CD4-positive, alpha-beta T cell treated with Interleukin-21 for 1 hour (primary cell): ENCODE results near the gene GPRC5D.

Source experiments
- DNase-seq: peaks from one replicate; pipeline ENCODE4 v3.0.0-alpha.2; 2020

GPRC5D gene

DNA sequence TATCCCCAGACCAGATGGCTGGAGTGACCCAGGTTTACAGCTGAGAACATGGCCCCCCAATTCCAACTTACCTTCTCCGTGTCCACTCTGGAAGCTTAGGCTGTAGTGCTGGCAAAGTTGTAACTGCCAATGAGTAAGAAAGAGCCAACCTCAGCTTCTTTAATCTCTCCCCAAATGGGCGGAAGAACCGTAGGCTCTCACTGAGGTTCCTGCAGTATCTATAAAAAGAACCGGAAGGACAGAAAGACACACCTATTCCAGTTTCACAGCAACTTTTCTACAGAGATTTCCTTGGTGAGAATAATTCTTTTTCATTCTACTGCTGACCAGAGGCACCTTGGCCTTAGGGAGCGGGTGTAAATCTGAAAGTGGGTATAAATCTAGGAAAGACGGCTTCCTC lies at the start of gene GPRC5D:
TSS of gene GPRC5D (minus strand) at position 135 of the 400 bp plus-strand sequence. CDS start 1,786 bp downstream, outside the sequence.
- no peak for DNase-seq

DNA sequence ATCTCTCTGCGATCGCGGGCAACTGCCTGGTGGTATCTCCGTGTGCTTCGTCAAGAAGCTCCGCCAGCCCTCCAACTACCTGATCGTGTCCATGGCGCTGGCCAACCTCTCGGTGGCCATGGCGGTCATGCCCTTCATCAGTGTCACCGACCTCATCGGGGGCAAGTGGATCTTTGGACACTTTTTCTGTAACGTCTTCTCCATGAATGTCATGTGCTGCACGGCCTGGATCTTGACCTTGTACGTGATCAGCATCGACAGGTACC lies 49.7 kb upstream of the GPRC5D start:
- no peak for DNase-seq

DNA sequence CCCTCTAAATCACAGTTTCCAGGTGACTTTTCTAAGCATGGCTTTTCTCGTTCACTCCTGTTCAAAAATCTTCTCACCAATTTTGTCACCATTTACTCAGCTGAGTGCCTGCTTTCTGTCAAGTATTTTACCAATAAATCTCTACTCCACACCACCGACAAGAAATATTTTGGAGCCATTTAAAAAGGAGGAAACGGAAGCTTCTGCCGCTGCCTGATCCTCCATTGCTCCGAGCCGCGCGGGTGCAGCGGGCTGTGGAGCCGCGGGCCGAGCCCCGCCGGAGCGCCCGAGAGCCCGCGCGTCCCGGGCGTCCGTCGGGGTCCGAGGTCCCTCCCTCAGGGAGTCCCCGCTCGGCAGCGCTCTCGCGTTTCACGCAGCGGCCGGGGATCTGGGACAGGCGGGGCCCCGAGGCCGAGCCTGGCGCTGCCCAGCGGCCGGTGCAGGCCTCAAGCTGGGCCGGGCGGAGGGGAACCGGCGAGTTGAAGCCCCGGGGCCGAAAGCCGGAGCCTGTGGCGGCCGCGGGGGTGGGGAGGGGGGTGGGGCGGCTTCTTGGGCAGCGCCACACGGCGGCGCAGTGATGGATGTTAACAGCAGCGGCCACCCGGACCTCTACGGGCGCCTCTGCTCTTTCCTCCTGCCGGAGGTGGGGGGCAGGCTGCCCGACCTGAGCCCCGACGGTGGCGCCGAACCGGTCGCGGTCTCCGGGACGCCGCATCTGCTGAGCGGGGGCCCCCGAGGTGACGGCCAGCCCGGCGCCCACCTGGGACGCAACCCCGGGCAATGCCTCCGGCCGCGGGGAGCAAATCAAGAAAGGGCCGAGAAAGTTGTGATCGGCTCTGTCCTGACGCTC lies 49.2 kb upstream of the GPRC5D start:
- peak; percentile 45 for DNase-seq

DNA sequence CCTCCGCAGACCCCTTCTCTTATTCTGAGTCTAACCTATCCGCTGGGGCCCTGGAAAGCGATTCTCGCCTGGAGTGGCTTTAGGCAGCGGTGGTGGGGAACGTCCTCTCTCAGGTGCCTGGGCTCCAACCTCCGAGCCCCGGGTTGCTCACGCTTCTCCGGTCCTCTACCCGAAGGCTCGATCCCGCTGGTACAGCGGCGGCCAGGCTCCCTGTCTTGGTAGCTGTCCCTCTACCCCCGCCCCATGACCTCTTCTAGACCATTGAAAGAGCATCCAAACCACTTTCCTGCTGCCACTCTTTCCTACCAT lies 48.6 kb upstream of the GPRC5D start:
- no peak for DNase-seq

DNA sequence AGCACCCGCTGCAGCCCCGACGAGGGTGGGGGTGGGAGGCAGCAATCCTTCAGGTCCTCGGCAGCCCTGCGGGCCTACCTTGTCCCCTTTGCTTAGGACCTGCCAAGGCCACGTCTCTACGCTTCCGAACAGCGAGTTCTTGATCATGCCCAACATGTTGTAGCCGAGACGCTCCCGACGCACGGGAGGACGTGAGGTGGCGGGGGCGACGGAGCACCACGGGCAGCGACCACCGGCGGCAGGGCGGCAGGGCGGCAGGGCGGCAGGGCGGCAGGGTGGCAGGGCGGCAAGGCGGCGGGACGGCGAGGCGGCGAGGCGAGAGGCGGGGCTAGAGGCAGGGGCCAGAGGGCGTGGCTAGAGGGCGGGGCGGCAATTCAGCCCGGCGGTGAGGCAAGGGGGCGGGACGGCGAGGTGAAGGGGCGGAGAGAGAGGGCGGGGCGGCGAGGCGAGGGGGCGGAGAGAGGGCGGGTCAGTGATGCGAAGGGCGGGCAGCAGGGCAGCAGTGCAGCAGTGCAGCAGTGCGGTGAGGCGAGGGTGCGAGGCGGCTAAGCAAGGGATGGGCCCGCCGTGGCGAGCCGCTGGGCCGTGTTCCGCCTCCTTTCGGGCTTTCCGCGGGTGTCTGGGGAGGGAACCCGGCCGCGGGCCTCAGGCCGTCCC lies 48.1 kb upstream of the GPRC5D start, which contains the start of gene HEBP1:
TSS of gene HEBP1 (minus strand) at position 307 of the 657 bp plus-strand sequence. CDS start at position 156, 151 bp downstream.
- DNase-seq: peak; percentile 95

DNA sequence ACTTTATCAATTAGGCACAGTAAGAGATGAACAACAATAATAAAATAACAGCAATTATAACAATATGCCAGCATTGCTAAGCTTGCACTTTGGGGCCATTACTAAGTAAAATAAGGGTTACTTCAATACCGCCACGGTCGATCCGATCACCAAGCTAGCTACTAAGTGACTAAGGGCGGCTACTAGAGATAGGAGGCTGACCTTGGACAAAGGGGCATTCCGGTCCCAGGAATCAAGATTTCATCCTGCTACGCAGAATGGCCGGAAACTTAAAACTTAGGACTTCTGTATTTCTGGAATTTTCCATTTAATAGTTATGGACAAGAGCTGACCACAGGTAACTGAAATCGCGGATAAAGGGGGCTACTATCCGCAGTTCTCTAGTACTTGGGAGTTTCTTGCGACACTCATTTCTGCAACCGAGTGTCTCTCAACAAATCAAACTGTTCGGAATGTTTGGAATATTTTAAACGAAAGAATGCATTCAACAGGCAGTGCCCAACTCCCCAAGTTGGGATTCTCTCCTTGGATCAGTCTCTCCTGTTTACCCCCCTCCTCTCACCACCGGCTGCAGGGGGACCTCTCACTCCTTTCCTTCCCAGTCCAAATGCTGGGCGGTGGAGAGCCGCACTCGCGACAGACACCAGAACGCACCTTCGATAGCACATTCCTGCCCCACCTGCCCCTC lies 47.4 kb upstream of the GPRC5D start:
- no peak for DNase-seq

DNA sequence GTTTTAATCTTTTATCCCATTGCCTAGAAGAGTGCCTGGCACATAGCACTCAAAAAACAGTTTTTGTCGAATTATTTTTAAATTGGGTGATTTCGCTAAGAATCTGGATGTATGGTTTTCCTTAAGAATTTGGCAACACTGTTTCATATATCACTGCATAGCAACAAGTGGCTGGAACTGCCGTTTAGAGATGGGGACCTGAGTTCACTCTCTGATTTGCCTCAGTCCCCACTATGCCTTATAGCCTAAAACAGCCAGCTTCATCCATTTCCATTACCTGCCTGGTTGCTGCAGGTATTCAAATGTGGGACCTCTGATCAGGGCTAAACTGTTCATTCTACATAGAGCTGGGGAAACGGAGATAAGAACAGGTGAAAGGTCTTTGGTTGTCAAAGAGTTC lies 46.3 kb upstream of the GPRC5D start:
- no peak for DNase-seq

DNA sequence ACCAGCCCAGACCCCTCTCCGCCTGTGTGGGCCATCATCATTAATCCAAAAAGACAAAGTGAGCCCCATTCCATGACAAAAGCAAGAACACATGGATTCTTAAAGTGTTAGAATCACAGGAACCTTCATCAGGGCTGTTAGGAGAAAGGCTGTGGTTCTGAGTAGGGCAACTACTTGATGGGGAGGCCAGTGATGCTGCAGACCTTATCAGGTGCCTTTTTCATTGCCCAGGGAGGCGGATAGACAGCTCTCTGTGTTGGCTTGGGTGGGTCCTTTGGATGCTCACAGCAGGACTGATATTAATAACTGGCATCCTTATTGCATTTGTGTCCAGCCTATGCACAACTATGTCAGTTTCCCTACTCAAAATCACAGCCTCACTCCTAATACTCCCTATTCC lies 45.8 kb upstream of the GPRC5D start:
- no peak for DNase-seq

DNA sequence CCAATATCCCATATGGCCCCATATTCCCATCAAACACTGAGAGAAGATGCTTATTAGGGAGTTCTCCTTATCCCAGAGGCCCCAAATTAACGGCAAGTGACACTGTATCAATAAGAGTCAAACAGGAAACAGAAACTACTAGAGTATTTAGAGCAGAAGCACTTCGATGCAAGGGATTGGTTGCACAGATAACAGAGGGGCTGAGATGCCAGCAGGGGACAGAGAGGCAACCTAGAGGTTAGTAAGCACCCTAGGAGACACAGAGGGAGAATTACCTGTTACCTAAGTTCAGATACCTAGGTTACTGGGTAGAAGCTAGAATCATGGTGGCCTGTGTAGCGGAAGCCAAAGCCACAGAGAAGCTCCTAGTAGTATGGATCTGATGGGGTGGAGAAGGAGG lies 45.2 kb upstream of the GPRC5D start:
- DNase-seq: no peak

DNA sequence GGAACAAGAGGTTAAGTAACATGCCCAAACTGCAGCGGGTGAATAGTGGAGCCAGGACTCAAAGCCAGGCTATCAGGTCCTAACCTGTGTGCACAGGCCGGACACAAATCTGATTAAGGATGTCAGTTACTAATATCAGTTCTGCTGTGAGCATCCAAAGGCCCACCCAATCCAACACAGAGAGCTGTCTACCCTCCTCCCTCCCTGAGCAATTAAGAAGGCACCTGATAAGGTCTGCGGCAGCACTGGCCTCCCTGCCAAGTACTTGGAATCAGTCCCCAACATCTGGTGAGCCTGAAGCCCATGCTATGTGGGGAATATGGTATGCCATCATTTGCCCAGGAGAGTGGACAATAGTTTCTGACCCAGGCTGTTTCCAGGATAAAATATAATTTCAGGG lies 44.2 kb upstream of the GPRC5D start:
- no peak for DNase-seq

DNA sequence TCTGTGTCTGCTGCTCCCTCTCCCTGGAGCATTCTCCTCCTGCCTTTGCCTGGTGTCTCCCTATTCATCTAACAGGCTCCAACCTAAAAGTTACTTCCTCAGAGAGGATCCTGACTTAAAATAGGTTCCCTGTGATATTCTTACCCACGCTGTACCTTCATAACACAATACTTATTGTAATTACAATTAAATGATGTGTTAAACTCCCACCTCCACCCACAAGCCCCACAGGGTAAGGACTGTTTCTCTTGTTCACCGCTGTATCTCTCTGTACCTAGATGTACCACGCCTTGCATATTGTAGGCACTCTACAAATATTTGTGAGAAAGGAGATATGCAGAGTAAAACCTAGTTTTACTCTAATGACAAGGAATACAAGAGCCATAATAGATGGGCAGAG lies 43.1 kb upstream of the GPRC5D start:
- no peak for DNase-seq

DNA sequence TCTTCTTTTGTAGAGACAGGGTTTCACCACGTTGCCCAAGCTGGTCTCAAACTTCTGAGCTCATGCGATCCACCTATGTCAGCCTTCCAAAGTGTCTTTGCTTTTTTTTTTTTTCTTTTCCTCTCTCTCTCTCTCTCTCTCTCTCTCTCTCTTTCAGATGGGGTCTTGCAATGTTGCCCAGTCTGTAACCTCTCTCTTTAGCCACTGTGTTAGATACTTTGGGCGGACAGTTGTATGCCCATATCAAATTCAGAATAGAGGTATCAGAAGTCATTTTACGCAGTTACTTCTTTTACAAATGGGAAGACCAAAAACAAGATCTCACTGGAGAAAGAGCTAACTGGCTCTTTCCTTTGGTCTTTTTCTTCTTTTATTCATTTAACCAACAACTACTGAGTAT lies 41.4 kb upstream of the GPRC5D start:
- DNase-seq: no peak

DNA sequence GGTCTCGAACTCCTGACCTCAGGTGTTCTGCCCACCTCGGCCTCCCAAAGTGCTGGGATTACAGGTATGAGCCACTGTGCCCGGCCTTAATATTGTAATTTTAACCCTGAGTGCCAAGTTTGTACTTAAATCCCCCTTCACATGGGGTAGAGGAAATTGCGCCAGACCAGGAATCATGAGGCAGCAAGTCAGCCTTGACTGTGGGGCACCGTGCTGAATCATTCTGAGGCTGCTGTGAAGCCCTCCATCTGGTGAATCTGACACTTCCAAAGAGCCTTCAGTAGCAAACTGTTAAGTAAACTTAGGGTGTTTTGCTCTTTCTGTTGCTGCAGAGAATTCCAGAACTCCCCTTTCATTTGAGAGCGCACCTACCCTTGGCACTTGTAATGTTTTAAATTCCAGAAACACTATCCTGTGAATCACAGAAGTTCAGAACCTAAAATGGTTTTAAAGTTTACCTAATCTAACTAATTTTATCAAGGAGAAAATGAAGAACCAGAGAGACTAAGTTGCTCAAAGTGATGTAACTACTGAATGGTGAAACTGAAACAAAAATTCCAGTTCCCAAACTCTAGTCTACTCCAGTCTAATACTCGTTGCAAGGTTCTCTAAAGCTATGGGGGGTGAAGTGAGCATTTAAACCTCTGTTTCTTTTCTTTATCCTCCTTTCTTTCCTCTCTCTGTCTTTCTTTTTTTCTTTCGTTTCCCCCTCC lies 40.6 kb upstream of the GPRC5D start:
- DNase-seq: no peak

DNA sequence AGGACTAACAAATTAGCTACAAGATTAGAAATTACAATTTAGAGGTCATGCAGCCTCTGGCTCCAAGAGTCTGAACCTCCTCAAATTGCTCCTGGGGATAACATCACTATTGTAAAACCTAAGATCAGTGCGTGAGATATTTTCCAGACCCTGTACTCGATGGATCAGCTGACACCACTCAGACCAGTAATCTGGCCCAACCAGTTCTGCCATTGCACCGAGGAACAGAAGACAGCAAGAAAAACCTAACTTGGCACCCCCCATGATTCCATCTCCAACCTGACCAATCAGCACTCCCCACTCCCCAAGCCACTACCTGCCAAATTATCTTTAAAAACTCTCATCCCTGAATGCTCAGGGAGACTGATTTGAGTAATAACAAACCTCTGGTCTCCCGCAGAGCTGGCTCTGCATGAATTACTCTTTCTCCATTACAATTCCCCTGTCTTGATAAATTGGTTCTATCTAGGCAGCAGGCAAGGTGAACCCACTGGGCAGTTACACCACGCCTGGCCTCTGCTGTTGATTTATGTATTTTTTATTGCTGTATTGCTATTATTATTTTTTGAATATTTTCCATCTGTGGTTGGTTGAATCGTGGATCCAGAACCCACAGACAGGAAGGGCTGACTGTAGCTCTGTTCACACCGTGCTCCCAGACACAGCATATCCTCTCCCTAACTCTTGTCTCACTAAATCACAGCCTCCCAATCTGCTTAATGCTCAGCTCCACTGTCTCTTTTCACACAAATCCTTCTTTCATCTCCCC lies 38.9 kb upstream of the GPRC5D start:
- no peak for DNase-seq

DNA sequence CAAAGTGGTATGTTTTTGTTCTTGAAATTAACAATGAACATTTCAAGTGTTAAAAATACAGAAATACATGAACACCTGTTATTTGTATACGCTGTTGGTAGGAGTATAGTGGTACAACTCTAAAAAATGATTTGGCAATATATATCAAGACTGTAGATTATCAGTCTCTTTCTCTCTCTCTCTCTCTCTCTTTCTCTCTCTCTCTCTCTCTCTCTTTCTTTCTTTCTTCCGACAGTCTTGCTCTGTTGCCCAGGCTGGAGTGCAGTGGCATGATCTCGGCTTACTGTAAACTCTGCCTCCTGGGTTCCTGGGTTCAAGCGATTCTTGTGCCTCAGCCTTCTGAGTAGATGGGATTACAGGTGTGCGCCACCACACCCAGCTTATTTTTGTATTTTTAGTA lies 35.5 kb upstream of the GPRC5D start:
- DNase-seq: no peak

DNA sequence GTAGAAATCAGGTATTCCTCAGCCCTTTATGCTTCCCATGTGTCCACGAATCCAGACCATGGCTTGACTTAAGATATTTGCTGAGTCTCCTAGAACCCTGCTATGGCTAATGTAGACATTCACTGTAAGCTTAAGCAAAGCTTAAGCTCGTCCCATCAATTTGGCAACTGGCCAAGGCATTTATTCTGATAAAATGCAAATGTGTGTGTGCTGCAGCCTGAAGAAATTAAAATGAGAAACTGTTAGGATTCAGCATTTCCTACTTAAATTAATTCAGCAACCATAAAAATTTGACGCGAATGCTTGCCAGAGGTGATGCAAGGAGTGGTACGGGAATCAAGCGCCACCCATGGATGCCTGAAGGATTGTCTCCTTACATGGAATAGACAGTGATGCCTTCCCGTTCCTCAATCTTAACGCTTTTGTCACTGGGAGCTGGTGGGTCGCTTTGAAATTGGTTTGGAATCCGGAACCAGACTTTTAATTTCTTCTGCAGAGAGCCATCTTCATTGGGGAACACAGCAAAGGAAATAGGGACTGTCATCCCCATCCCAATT lies 34.9 kb upstream of the GPRC5D start:
- DNase-seq: no peak

DNA sequence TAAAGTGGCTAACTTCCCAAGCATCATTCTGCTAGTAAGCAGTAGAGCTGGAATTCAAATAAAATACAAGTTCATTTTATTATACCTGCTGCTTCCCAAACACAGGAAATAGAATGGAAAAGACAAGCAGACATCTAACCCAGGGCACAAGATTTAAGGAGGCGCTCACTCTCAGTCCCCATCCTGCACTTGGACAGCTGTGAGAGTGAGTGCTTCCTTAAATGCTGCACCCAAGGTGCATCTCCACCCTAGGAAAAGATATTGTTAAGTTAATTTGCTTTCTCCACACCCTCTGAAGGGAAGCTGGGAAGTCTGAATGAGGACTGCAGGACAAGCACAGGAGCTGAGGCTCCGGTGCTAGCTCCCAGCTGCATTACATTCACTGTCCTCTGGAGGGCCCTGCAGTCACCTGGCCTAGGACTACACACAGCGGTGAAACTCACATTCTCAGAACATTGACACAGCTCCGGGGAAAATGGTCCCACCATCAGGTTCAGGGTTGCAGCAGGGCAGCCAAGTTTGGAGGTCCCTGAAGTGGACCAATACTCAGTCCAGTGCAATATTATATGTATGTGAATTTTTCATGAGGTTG lies 33.9 kb upstream of the GPRC5D start:
- no peak for DNase-seq

DNA sequence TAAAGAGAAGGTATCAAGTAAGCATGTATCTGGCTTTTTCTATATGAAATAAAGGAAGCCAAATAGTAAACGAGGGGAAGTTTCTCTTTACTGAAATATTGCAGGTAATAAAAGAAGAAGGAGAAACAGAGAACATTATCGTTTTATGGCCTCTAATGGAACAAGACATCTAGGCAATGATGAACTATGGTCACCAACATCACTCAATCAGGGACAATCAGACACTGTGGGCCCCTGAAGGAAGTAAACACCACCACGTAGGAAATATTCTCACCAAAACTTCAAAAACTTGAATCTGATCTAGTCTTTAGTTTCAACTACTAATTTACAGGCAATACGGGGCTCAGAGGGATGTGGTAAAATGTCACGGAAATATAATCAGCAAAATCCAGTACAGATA lies 32.2 kb upstream of the GPRC5D start:
- no peak for DNase-seq

DNA sequence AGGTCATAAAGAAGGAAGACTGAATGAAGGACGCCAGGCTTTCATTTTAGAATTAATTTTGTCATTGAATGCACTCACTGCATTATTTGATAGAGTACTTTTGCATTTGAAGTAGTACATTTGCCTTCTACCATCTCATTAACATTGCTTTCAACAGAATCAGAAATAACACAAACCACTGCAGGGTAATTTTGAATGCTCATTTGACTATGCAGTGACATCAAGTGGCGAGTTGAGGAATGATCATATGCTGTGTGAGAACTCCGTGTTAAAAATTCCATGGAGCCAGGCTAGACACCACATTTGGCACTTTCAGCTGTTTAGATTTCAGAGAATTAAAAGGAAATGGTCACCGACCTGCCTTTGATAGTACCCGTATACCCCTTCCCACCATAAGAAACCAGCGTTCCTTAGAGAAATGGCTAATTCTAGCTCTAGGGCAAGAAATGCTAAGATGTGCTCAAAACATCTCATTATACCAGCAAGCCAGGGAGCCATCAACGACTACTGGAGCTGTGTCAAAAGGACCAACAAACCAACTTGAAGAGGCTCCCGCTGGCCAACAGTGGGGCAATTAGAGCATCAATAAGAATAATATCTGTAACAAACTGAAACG lies 31.6 kb upstream of the GPRC5D start:
- peak; percentile 25 for DNase-seq

DNA sequence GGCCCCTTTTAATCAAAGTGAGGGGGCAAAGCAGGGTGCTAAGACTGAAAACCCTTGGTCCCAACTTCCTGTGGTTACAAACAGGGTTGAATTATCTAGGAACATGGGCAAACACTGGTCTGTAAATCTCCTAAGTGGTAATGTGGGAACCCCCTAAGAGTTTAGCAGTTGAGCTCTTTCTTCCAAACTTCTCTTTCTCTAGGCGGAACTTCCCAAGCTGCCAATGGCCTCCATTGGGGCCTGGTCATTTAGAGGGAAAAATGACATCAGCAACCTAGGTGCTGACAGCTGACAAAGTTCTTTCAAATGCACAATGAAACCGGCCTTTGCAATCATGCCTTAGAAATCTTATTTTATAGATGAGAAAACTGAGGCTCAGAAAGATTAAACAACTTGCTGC lies 30.4 kb upstream of the GPRC5D start:
- no peak for DNase-seq

DNA sequence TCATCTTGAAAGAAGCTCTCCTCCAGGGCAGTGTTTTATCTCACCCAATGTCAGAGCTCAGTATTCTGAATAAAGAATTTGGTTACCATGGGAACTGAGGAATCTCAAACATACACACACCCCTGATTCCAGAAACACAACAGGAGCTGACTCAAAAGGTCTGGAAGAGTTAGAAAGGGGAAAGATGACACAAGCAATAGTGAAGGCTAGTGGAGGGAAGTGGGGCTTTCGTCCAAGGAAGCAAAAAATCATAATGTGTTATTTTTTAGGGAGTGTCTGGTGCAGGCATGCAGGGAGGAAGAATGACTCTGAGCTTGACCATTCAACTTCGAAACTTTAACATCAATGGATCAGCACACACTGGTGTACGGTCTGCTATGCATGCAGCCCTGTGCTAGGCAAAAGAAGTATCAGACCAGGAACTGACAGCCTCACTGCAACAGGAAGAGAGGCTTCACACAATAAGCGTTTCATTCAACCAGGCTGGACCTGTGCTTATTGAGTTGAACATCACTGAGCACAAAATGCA lies 27.8 kb upstream of the GPRC5D start:
- DNase-seq: no peak
